HEK293 (cell line): ENCODE results near the gene PRR22.

ENCODE experiments used
- GLI4 ChIP-seq: fragments of 450-650 bp; formaldehyde crosslinking; IDR thresholded peaks from 2 replicates; pipeline ENCODE4 v1.5.1; 2016; ENCODE audit warnings: missing biosample characterization, missing genetic modification characterization
- ZBTB1 ChIP-seq: fragments of 450-650 bp; formaldehyde crosslinking; IDR thresholded peaks from 2 replicates; pipeline ENCODE4 v1.5.1; 2016; ENCODE audit warnings: missing biosample characterization, missing genetic modification characterization
- ZBTB8A ChIP-seq: fragments of 450-650 bp; formaldehyde crosslinking; IDR thresholded peaks from 2 replicates; pipeline ENCODE4 v1.5.1; 2016; ENCODE audit warnings: missing biosample characterization, missing genetic modification characterization
- ZNF114 ChIP-seq: fragments of 450-650 bp; formaldehyde crosslinking; IDR thresholded peaks from 2 replicates; pipeline ENCODE4 v1.5.0; 2017; ENCODE audit warnings: missing biosample characterization, missing genetic modification characterization
- ZNF133 ChIP-seq: fragments of 450-650 bp; formaldehyde crosslinking; IDR thresholded peaks from 2 replicates; pipeline ENCODE4 v1.5.1; 2016; ENCODE audit warnings: missing biosample characterization, missing genetic modification characterization
- ZNF140 ChIP-seq: fragments of 450-650 bp; formaldehyde crosslinking; IDR thresholded peaks from 2 replicates; pipeline ENCODE4 v1.5.1; 2016; ENCODE audit warnings: missing biosample characterization, missing genetic modification characterization
- TF ChIP-seq, protein P1 (sequence below): fragments of 450-650 bp; formaldehyde crosslinking; IDR thresholded peaks from 2 replicates; pipeline ENCODE4 v1.5.1; 2016; ENCODE audit warnings: missing biosample characterization, missing genetic modification characterization
- TF ChIP-seq, protein P2 (sequence below): fragments of 450-650 bp; formaldehyde crosslinking; IDR thresholded peaks from 2 replicates; pipeline ENCODE4 v1.5.1; 2016; ENCODE audit warnings: missing biosample characterization, missing genetic modification characterization, low read depth

DNA sequence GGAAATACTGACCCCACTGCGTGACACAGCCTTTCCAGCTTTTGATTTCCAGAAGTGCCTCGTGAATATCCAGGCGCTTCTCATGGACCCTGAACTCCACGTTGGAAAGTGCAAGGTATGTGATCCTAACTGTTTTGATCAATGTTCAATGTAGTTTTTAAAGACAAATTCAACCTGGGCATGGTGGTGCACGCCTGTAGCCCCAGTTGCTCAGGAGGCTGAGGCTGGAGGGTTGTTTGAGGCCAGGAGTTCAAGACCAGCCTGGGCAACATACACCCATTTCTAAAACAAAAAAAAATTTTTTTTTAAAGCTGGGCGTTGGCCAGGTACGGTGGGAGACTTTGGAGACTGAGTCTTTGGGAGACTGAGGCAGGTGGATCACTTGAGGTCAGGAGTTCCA lies 32.8 kb downstream of the PRR22 start:
- TF ChIP-seq ZBTB1 (no peak), ZNF114 (tag by site-specific recombination) (no peak), ZBTB8A (tag by site-specific recombination) (no peak), GLI4 (no peak), ZNF133 (tag by site-specific recombination) (no peak), ZNF140 (tag by site-specific recombination) (no peak)
- TF ChIP-seq, protein P1, sequence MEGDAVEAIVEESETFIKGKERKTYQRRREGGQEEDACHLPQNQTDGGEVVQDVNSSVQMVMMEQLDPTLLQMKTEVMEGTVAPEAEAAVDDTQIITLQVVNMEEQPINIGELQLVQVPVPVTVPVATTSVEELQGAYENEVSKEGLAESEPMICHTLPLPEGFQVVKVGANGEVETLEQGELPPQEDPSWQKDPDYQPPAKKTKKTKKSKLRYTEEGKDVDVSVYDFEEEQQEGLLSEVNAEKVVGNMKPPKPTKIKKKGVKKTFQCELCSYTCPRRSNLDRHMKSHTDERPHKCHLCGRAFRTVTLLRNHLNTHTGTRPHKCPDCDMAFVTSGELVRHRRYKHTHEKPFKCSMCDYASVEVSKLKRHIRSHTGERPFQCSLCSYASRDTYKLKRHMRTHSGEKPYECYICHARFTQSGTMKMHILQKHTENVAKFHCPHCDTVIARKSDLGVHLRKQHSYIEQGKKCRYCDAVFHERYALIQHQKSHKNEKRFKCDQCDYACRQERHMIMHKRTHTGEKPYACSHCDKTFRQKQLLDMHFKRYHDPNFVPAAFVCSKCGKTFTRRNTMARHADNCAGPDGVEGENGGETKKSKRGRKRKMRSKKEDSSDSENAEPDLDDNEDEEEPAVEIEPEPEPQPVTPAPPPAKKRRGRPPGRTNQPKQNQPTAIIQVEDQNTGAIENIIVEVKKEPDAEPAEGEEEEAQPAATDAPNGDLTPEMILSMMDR (tag by site-specific recombination) = no peak
- TF ChIP-seq, protein P2, sequence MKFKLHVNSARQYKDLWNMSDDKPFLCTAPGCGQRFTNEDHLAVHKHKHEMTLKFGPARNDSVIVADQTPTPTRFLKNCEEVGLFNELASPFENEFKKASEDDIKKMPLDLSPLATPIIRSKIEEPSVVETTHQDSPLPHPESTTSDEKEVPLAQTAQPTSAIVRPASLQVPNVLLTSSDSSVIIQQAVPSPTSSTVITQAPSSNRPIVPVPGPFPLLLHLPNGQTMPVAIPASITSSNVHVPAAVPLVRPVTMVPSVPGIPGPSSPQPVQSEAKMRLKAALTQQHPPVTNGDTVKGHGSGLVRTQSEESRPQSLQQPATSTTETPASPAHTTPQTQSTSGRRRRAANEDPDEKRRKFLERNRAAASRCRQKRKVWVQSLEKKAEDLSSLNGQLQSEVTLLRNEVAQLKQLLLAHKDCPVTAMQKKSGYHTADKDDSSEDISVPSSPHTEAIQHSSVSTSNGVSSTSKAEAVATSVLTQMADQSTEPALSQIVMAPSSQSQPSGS = no peak
